ENCODE results near the gene BHLHE40.

Gene BHLHE40

GRCh38 chr3:4979428-4980228, at the start of gene BHLHE40:
TSS of gene BHLHE40 (plus strand) at chr3:4979437. CDS start at chr3:4979719, 282 bp downstream.
- TF ChIP-seq, protein P1, sequence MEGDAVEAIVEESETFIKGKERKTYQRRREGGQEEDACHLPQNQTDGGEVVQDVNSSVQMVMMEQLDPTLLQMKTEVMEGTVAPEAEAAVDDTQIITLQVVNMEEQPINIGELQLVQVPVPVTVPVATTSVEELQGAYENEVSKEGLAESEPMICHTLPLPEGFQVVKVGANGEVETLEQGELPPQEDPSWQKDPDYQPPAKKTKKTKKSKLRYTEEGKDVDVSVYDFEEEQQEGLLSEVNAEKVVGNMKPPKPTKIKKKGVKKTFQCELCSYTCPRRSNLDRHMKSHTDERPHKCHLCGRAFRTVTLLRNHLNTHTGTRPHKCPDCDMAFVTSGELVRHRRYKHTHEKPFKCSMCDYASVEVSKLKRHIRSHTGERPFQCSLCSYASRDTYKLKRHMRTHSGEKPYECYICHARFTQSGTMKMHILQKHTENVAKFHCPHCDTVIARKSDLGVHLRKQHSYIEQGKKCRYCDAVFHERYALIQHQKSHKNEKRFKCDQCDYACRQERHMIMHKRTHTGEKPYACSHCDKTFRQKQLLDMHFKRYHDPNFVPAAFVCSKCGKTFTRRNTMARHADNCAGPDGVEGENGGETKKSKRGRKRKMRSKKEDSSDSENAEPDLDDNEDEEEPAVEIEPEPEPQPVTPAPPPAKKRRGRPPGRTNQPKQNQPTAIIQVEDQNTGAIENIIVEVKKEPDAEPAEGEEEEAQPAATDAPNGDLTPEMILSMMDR (IDR thresholded peaks at IDR 0.05; ENCODE audit: insufficient read depth, low read length, missing control alignments), result no peak
- DNase-seq (ENCODE audit: low read depth, low spot score), result no peak
- POLR2A ChIA-PET, result interaction anchor here (0.6 to 3.6 kb wide), 19 partner anchors 9 to 268 kb away, joined by 3 to 31 read pairs (median 6); no protein-coding TSS in a partner anchor
- CTCF ChIA-PET, result interaction anchor here (0.7 to 17.4 kb wide), 29 partner anchors 7 to 323 kb away, joined by 3 to 411 read pairs (median 4); no protein-coding TSS in a partner anchor
- H3K4me3 ChIP-seq (ENCODE audit: low read depth, low read length), result peak within 1 kb of the TSS; percentile 99

DNA sequence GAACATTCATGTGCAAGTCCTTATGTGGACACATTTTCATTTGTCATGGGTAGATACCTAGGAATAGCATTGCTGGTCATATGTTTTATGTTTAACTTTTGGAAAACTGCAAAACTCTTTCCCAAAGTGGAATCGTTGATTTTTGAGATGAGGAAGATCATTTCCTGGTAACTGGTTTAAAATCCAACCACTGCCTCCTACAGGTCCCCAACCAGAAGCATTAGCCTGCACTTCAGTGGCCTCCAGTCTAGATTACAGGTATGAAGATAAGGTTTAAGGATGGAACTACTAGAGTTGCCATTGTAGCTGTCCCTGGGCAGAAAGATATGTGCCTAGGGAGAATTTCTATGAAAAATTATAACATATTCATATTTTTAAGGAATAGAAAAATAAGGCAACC, 48.7 kb upstream of the BHLHE40 start:
- CTCF ChIA-PET, result no interaction called here
- POLR2A ChIA-PET, result no interaction called here
- H3K4me3 ChIP-seq (ENCODE audit: low read depth, low read length), result no peak overlapping the region
- no peak for DNase-seq (ENCODE audit: low read depth, low spot score)
- TF ChIP-seq, protein P1 (IDR thresholded peaks at IDR 0.05; ENCODE audit: insufficient read depth, low read length, missing control alignments), result no peak

GRCh38 chr3:4934050-4934449, 45.2 kb upstream of the BHLHE40 start:
- ChIA-PET CTCF (no interaction called here), POLR2A (no interaction called here)
- TF ChIP-seq, protein P1 (IDR thresholded peaks at IDR 0.05; ENCODE audit: insufficient read depth, low read length, missing control alignments), result no peak
- H3K4me3 ChIP-seq (ENCODE audit: low read depth, low read length), result no peak overlapping the region
- no peak for DNase-seq (ENCODE audit: low read depth, low spot score)

- TF ChIP-seq, protein P1 (IDR thresholded peaks at IDR 0.05; ENCODE audit: insufficient read depth, low read length, missing control alignments), result no peak
- CTCF ChIA-PET, result interaction anchor here (1.1 kb wide), 2 partner anchors 24 to 41 kb away, joined by 3 read pairs; no protein-coding TSS in a partner anchor
- no peak overlapping the region for H3K4me3 ChIP-seq (ENCODE audit: low read depth, low read length)
- POLR2A ChIA-PET, result no interaction called here
- no peak for DNase-seq (ENCODE audit: low read depth, low spot score)
Observed at GRCh38 chr3:4935347-4935746, 43.9 kb upstream of the BHLHE40 start.

GRCh38 chr3:4936982-4937614, 42.1 kb upstream of the BHLHE40 start:
- POLR2A ChIA-PET, result no interaction called here
- TF ChIP-seq, protein P1 (IDR thresholded peaks at IDR 0.05; ENCODE audit: insufficient read depth, low read length, missing control alignments), result no peak
- CTCF ChIA-PET, result no interaction called here
- DNase-seq (ENCODE audit: low read depth, low spot score), result no peak
- no peak overlapping the region for H3K4me3 ChIP-seq (ENCODE audit: low read depth, low read length)

- CTCF ChIA-PET, result interaction anchor here (1.0 kb wide), 1 partner anchor 35 kb away, joined by 3 read pairs; no protein-coding TSS in a partner anchor
Observed at GRCh38 chr3:4938281-4938982, 40.8 kb upstream of the BHLHE40 start.

More at GRCh38 chr3:4938281-4938982, 40.8 kb upstream of the BHLHE40 start:
- POLR2A ChIA-PET, result no interaction called here
- no peak overlapping the region for H3K4me3 ChIP-seq (ENCODE audit: low read depth, low read length)
- DNase-seq (ENCODE audit: low read depth, low spot score), result no peak
- TF ChIP-seq, protein P1 (IDR thresholded peaks at IDR 0.05; ENCODE audit: insufficient read depth, low read length, missing control alignments), result no peak
